Colonic mucosa (tissue), 4 donors: Measurements from ENCODE around the gene ANKS1B. TPM values are rescaled to one million over a fixed set of nuclear protein-coding genes. Genes with fewer than 3 reads are reported as not detected.

Experiments
- DNase-seq: peaks from one replicate; pipeline ENCODE4 v3.0.0-alpha.2; 2020
- H3K27ac ChIP-seq: fragments of 200-600 bp; one replicate; pipeline ENCODE4 v1.8.0; 2021
- H3K27me3 ChIP-seq: fragments of 200-600 bp; one replicate; pipeline ENCODE4 v1.8.0; 2021
- H3K36me3 ChIP-seq: fragments of 200-600 bp; one replicate; pipeline ENCODE4 v1.8.0; 2021
- H3K4me1 ChIP-seq: fragments of 200-600 bp; one replicate; pipeline ENCODE4 v1.8.0; 2021; ENCODE audit warnings: mild to moderate bottlenecking
- H3K4me3 ChIP-seq: fragments of 200-600 bp; one replicate; pipeline ENCODE4 v1.8.0; 2021
- H3K9ac ChIP-seq, 2 donors: one replicate each; pipeline ENCODE4 v1.7.0; 2013; ENCODE audit warnings: control low read depth in 2 of 2, low read depth in 2 of 2, low read length in 2 of 2
- H3K9me3 ChIP-seq: fragments of 200-600 bp; one replicate; pipeline ENCODE4 v1.8.0; 2021
- intact Hi-C: fragments of 100-400 bp; cut with DNase I; formaldehyde crosslinking; loops from one replicate; pipeline ENCODE4 v1.14.1; 2022
- total RNA-seq, 2 donors: library from RNA; stranded (reverse); fragmentation: NEBNext Ultra II Directional in 1 of 2; extraction: Animal tissue kit (Norgen Biotek cat#: 25700) in 1 of 2; gene quantifications; one replicate each; pipeline ENCODE4 v1.2.1, GENCODE V29; 2021
- TF ChIP-seq, protein P1 (sequence below): fragments of 200-600 bp; IDR thresholded peaks from one replicate; pipeline ENCODE4 v1.8.0; 2022; ENCODE audit warnings: antibody characterized with exemption, mild to moderate bottlenecking
- donor health status: healthy.
- donor health status: DM: no; HTN: no; CAD: no.
- donor health status: DM: no; HTN: no; CAD: no.

ANKS1B gene
- total RNA-seq, 2 donors from 2014 or later: 1.7 to 3.3 TPM

DNA sequence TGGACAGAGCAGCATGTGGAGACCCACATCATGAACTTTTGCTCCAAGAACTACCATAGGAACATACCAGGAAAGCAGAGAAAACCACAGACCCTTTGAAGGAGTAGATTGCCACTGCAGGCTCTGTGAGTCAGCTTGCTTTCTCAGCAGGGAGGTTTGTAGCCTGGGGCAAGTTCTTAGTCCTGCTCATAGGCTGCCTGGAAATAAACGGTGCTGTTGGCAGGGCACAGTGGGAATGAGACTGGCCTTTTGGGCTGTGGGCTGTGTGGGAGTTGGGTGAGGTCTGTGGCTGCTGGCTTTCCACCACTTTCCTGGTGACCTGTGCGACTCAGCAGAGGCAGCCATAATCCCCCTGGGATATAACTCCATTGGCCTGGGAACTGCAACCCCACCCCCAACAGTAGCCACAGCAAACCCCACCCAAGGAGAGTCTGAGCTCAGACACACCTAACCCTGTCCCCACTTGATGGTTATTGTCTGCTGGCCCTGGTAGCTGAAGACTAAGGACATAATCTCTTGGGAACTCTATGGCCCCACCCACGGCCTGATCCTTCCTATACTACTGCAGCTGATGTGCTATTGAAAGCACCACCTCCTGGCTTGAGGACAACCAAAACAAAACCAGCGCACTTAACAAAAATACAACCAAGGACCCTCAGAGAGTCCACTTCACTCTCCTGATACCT is 529.2 kb downstream of the ANKS1B start:
- intact Hi-C loops: no loop called here
- TF ChIP-seq, protein P1, sequence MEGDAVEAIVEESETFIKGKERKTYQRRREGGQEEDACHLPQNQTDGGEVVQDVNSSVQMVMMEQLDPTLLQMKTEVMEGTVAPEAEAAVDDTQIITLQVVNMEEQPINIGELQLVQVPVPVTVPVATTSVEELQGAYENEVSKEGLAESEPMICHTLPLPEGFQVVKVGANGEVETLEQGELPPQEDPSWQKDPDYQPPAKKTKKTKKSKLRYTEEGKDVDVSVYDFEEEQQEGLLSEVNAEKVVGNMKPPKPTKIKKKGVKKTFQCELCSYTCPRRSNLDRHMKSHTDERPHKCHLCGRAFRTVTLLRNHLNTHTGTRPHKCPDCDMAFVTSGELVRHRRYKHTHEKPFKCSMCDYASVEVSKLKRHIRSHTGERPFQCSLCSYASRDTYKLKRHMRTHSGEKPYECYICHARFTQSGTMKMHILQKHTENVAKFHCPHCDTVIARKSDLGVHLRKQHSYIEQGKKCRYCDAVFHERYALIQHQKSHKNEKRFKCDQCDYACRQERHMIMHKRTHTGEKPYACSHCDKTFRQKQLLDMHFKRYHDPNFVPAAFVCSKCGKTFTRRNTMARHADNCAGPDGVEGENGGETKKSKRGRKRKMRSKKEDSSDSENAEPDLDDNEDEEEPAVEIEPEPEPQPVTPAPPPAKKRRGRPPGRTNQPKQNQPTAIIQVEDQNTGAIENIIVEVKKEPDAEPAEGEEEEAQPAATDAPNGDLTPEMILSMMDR: no peak
- Histone ChIP-seq H3K4me3 (no peak overlapping the region), H3K27ac (no peak overlapping the region), H3K27me3 (no peaks in the 10 kb centered on the region), H3K4me1 (no peaks in the 10 kb centered on the region), H3K36me3 (no peaks in the 10 kb centered on the region), H3K9ac (no peak overlapping the region), H3K9me3 (no peaks in the 10 kb centered on the region)
- no peak for DNase-seq

DNA sequence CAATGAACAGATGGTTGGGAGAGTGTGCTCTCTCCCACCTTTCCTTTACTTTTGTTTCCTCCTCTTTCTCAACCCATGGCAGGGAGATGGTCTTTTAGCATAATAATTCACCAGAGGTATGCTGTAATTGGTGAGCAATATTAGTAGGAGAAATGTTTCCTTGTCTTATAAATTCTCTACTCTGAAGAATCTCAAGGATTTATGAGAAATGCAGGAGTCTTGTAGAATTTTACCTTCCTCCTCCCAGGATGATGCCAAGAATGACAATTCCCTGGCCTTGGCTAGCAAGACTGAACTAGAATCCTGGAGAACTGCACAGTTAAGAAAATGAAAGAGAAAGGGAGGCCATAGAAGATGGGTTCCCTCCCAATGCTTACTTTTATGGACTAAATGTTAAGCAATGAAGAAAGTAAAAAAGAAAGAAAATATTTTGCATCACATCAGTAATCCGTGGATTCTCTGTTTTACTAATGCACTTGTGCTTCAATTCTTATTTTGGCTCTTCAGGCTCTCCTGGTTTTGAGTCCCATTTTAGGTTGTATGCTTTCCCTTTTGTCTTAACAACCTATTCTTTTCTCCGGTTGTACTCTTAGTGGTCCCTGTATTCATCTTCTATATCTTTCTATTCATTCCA is 530.1 kb downstream of the ANKS1B start:
- TF ChIP-seq, protein P1: no peak
- intact Hi-C loops: no loop called here
- Histone ChIP-seq H3K9ac (no peak overlapping the region), H3K9me3 (no peaks in the 10 kb centered on the region), H3K36me3 (no peaks in the 10 kb centered on the region), H3K27me3 (no peaks in the 10 kb centered on the region), H3K4me3 (no peak overlapping the region), H3K27ac (no peak overlapping the region), H3K4me1 (no peaks in the 10 kb centered on the region)
- DNase-seq: no peak

DNA sequence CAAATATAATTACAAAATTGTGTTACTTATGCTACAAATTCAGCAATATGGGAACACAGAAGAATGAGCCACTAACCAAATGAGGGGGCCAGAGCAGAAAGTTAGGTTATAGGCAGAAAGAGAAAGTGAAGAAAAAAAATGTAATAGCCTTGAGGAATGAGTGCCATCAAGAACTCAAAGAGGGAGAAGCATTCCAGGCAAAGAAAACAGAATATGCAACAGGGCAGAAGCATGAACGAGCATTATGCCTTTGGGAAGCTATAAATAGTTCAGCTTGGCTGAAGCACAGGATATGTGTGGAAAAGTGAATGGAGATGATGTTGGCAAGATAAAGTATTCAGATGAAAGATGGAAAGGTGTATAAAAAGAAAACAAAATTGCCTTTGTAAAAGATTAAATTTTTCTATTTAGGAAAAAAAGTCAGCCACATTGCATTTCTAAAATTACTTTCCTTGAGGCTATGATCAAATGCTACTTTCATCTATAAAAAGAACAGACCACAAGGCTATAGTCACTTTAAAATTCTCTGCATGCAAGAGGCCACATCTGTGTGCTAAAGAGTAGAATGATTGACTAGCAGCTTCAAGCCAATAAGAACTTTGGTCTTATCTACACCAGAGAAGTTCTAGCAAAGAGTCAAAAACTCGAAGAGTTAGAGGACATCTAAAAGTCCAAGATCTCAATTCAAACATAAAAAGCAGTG is 530.7 kb downstream of the ANKS1B start:
- Histone ChIP-seq H3K27ac (peak overlapping the region; percentile 7), H3K27me3 (no peaks in the 10 kb centered on the region), H3K4me3 (no peak overlapping the region), H3K9me3 (no peaks in the 10 kb centered on the region), H3K4me1 (no peaks in the 10 kb centered on the region), H3K36me3 (no peaks in the 10 kb centered on the region), H3K9ac (no peak overlapping the region)
- TF ChIP-seq, protein P1: no peak
- DNase-seq: no peak
- intact Hi-C loops: no loop called here

DNA sequence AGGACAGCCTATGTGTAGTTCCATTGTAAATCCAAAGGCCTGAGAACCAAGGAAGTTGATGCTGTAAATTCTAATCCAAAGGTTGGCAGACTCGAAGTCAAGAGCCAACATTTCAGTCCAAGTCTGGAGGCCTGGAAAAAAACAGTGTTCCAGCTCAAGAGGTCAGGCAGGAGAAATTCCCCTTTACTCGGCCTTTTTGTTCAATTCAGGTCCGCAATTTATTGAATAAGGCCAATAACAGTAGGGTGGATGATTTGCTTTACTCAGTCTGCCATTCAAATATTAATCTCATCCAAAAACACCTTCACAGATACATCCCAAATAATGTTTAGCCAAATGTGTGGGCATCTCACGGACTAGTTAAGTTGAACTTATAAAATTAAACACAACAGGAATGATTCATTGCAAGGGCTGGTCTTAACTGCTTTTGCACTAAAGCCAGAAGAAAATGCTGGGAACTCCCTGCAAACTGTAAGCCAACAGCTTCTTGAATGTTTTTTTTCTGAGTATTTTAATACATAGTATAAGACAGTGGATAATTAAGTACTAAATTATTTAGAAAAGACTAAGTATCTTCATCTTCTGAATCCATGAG is 534.6 kb downstream of the ANKS1B start:
- no peak overlapping the region for H3K9ac ChIP-seq
- H3K27me3 ChIP-seq: no peaks in the 10 kb centered on the region
- H3K36me3 ChIP-seq: no peaks in the 10 kb centered on the region
- H3K9me3 ChIP-seq: no peaks in the 10 kb centered on the region
- no peak overlapping the region for H3K4me3 ChIP-seq
- DNase-seq: no peak
- no peaks in the 10 kb centered on the region for H3K4me1 ChIP-seq
- TF ChIP-seq, protein P1: no peak
- intact Hi-C loops: no loop called here
- H3K27ac ChIP-seq: no peak overlapping the region

DNA sequence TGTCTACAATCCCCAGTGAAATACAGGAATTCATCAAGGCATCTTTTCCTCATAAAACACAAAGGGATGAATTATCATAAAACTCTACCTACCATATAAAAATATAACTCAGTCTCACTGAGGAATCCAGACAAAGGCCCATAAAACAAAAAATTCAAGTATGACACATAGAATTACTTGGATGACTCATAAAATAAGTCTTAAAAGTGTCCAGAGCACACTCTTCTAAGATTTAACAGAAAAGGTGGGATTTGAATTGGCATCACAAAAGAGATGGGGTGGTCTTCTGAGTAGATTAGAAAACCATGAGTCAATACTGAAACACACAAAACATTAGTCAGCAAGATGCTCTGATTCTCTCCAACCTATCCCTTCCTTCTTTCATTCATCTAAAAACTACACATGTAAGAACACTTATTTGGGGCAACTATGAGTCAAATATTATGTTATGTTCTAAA is 539.8 kb downstream of the ANKS1B start:
- intact Hi-C loops: no loop called here
- Histone ChIP-seq H3K27ac (no peak overlapping the region), H3K36me3 (no peaks in the 10 kb centered on the region), H3K27me3 (no peaks in the 10 kb centered on the region), H3K4me3 (no peak overlapping the region), H3K4me1 (no peaks in the 10 kb centered on the region), H3K9ac (no peak overlapping the region), H3K9me3 (no peaks in the 10 kb centered on the region)
- DNase-seq: no peak
- TF ChIP-seq, protein P1: no peak
